Measurements from ENCODE around the gene THAP8.

- TF ChIP-seq CTCF (IDR thresholded peaks at IDR 0.05; ENCODE audit: control extremely low read depth in 1 of 3, insufficient read depth in 1 of 3, low read depth in 1 of 3, low read length in 3 of 3) (no peak), NANOG (IDR thresholded peaks at IDR 0.05; ENCODE audit: insufficient read depth, low read depth, low read length, poor library complexity, severe bottlenecking) (no peak), GABPA (IDR thresholded peaks at IDR 0.05; ENCODE audit: borderline replicate concordance, insufficient read depth, low read length) (no peak), CEBPB (IDR thresholded peaks at IDR 0.05; ENCODE audit: low read depth, low read length) (no peak), RFX5 (IDR thresholded peaks at IDR 0.05; ENCODE audit: borderline replicate concordance, low read depth, low read length) (no peak), TEAD4 (IDR thresholded peaks at IDR 0.05; ENCODE audit: low read depth, low read length) (no peak), EP300 (IDR thresholded peaks at IDR 0.05; ENCODE audit: borderline replicate concordance in 1 of 2, low read depth in 2 of 2, low read length in 2 of 2) (no peak), POLR2A (IDR thresholded peaks at IDR 0.05; ENCODE audit: control extremely low read depth in 1 of 2, low read depth in 2 of 2, low read length in 2 of 2) (no peak), TAF1 (IDR thresholded peaks at IDR 0.05; ENCODE audit: low read depth, low read length) (no peak), YY1 (IDR thresholded peaks at IDR 0.05; ENCODE audit: low read depth, low read length) (no peak)
Observed at GRCh38 chr19:36081385-36081784, 27.3 kb upstream of the THAP8 start.

Data from H1 (cell line).